Ishikawa (cell line): ENCODE measurements around the gene MYH7.

Experiments
- CEBPB ChIP-seq: IDR thresholded peaks from 2 replicates; pipeline ENCODE4 v1.6.1; 2012
- EP300 ChIP-seq: IDR thresholded peaks from 2 replicates; pipeline ENCODE4 v1.6.1; 2012; ENCODE audit warnings: borderline replicate concordance
- RAD21 ChIP-seq: IDR thresholded peaks from 2 replicates; pipeline ENCODE4 v1.6.1; 2012; ENCODE audit warnings: low read depth
- TCF12 ChIP-seq: IDR thresholded peaks from 2 replicates; pipeline ENCODE4 v1.6.1; 2012; ENCODE audit warnings: low read depth
- TEAD4 ChIP-seq: IDR thresholded peaks from 2 replicates; pipeline ENCODE4 v1.6.1; 2012
- YY1 ChIP-seq: IDR thresholded peaks from 2 replicates; pipeline ENCODE4 v1.6.1; 2012; ENCODE audit warnings: low read depth

DNA sequence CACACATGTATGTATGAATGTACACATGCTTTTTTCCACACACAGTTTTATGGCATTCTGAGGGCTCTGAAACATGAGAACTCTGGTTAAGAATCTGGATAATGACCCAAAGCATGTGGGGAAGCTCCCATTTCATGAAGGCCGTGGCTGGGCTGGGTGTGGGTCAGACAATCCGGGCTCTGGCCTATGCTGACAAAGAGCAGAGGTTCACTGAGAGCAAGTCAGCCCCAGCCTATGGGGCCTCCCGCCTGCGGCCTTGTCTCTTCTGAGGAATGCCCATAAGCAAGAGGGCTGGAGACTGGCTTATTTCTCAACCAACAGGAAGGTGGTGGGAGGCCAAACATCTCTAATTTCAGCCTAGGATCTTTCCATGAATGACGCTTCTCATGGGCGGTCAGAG is 35.9 kb downstream of the MYH7 start:
- TF ChIP-seq RAD21 (no peak), CEBPB (no peak), TCF12 (no peak), YY1 (no peak), TEAD4 (no peak), EP300 (no peak)
